ENCODE measurements around the gene TMEM238. TPM values are rescaled to one million over a fixed set of nuclear protein-coding genes. Genes with fewer than 3 reads are reported as not detected.
"Not testable (repeated sequence)": the region's sequence is repeated elsewhere in the genome, so short reads cannot be mapped to it uniquely, and the experiment has no call there.

The TMEM238 gene
- total RNA-seq, 2 experiments from 2014 or later: 10.1 to 10.8 TPM

DNA sequence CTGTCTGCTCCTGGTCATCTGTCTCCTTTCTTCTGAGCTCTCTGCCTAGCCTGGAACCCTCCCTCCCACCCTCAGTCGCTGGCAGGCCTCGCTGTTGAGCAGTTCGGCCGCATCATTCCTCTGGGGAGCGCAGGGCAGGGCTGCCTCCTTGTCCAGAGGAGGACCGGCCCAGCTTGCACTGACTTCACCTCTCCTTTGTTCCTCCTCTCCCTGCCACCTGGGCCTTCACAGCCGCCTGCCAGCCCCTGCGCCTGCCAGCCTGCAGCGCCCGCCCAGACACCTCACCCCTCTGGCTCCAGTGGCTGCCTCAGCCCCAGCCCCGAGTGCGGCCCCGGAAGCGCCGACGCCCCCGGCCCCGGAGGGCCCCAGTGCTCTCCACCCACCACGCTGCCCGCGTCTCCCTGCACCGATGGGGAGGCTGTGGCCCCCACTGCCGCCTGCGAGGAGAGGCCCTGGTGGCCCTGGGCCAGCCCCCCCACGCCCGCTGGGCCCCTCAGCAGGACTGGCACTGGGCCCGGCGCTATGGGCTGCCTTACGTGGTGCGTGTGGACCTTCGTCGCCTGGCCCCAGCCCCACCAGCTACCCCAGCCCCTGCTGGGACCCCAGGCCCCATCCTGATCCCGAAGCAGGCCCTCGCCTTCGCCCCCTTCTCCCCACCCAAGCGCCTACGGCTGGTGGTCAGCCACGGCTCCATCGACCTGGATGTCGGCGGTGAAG is 37.2 kb downstream of the TMEM238 start:
- no peak overlapping the region for H3K4me3 Mint-ChIP-seq
- no peak for DNase-seq
- peaks cover 4% of the 10 kb centered on the region for H3K36me3 Mint-ChIP-seq
- no peaks in the 10 kb centered on the region for H3K9me3 Mint-ChIP-seq
- no peaks in the 10 kb centered on the region for H3K4me1 Mint-ChIP-seq
- peaks cover 13% of the 10 kb centered on the region for H3K27me3 Mint-ChIP-seq
- H3K27ac Mint-ChIP-seq: no peak overlapping the region

DNA sequence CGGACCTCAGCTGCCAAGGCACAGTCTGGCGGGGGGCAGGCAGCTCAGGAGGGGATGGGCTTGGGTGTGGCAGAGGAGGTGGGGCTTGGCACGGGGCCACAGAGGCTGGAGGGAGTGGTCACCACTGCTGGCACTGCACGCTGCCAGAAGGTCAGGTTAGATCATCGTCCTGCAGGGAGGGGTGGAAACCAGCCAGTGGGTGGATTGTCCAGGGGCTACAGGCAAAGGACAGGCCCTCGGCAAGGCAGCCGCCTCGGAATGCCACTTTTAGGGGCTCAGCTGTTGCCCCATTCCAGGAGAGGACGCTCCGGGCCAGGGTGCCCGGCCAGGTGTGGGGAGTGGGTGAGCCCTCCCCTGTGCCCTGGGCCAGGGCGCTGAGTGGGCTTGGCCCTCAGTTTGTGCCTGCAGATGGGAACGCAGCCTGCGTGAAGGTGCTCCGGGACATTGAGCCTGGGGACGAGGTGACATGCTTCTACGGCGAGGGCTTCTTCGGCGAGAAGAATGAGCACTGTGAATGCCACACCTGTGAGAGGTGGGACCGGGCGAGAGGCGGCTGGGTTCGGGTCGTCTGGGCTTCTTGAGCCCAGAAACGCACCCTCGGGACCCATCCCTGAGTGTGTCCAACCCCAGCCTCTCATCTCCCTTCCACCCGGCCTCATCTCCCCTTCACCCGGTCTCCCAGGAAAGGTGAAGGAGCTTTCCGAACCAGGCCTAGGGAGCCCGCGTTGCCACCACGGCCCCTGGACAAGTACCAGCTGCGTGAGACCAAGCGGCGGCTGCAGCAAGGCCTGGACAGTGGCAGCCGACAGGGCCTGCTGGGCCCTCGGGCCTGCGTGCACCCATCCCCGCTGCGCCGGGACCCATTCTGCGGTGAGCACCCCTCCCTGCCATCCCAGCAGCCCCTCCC is 38.0 kb downstream of the TMEM238 start:
- Mint-ChIP-seq H3K27me3 (peaks cover 5% of the 10 kb centered on the region), H3K36me3 (peaks cover 6% of the 10 kb centered on the region), H3K27ac (no peak overlapping the region), H3K9me3 (no peaks in the 10 kb centered on the region), H3K4me3 (no peak overlapping the region), H3K4me1 (peaks cover 5% of the 10 kb centered on the region)
- no peak for DNase-seq

DNA sequence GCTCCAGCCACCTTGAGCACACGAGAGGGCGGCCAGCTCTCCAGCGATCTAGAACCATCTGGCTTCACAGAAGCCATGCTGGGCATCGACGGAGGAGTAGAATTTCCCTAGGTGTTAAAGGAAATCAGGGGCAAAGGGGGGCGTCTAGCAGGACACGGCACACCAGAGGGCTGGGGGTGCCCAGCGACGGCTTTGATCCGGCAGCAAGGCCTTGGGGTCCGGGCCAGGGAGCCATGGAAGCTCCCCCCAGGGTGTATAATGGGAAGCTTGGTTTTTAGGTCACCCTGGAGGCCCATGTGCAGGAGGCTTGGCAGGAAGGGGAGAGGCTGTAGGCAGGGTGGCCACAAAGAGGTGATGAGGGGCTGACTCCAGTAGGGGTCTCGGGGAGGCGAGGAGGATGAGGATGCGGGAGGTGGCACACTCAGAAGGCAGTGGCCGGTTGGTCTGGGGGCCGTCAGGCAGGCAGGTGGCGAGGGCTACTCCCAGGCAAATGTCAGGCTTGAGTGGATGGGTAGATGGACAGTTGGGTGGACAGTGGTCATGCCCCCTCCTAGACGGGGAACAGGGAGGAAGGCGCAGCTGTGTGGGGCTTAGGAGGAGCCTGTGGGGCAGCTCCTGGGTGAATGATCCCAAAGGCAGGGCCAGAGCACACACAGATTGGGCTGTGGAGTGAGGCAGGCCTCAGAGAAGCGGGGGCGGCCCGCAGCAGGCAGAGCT is 38.8 kb downstream of the TMEM238 start:
- Mint-ChIP-seq H3K27ac (no peak overlapping the region), H3K4me1 (peaks cover 5% of the 10 kb centered on the region), H3K36me3 (peaks cover 6% of the 10 kb centered on the region), H3K9me3 (no peaks in the 10 kb centered on the region), H3K27me3 (peaks cover 3% of the 10 kb centered on the region), H3K4me3 (no peak overlapping the region)
- no peak for DNase-seq

DNA sequence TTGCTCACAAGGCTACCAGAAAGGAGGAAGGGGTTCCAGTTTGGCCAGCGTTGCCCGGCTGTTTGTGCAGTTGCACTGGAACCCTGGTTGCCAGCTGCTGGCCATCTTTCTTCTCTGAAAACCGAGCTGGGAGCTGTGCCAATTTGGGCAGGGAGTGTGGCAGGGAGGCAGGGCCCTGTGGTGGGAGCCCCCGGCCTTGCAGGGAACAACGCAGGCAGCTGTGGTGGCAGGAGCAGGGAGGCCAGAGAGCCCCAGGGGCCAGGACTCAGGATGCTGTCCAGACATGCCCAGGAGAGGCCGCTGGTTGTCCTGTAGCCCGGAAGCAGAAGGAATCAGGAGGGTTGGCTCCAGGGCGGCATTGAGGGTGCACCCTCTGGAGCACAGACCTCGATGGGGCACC is 39.6 kb downstream of the TMEM238 start:
- Mint-ChIP-seq H3K9me3 (no peaks in the 10 kb centered on the region), H3K36me3 (peaks cover 6% of the 10 kb centered on the region), H3K27ac (no peak overlapping the region), H3K27me3 (peaks cover 3% of the 10 kb centered on the region), H3K4me1 (peaks cover 5% of the 10 kb centered on the region), H3K4me3 (no peak overlapping the region)
- DNase-seq: no peak

DNA sequence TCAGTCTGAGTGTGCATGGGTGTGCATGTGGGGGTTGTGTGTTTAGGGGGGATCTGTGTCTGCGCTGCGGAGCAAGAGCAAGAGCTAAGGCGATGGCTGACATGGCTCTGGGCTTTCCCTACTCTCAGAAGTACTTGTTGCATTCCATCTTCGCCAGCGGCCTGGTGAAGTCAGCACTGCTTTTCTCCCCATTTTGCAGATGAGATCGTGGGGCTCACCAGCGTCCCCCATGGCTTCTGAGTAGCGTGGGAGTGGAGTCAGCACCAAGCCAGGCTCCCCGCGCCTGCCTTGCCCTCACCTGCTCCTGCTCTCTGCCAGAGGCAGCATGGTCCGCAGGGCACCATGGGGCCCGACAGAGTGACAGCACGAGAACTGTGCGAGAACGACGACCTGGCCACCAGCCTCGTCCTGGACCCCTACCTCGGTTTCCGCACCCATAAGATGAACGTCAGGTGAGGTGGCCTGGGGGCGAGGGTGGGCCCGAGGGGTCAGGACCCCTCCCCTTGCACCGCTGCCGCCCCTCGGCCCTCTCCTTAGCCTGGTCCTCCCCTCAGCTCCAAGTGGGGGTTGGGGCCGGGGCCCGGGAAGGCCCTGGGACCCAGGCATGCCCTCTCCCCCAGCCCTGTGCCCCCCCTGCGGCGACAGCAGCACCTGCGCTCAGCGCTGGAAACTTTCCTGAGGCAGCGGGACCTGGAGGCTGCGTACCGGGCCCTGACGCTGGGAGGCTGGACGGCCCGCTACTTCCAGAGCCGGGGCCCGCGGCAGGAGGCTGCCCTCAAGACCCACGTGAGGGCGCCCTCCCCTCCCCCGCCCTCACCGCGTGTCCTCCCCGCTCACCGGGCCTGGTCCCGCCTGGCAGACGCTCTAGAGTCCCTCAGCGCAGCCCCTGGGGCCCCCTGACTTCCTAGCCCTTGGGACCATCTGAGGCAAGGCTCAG is 42.2 kb downstream of the TMEM238 start:
- H3K36me3 Mint-ChIP-seq: peaks cover 6% of the 10 kb centered on the region
- H3K27ac Mint-ChIP-seq: no peak overlapping the region
- H3K9me3 Mint-ChIP-seq: no peaks in the 10 kb centered on the region

DNA sequence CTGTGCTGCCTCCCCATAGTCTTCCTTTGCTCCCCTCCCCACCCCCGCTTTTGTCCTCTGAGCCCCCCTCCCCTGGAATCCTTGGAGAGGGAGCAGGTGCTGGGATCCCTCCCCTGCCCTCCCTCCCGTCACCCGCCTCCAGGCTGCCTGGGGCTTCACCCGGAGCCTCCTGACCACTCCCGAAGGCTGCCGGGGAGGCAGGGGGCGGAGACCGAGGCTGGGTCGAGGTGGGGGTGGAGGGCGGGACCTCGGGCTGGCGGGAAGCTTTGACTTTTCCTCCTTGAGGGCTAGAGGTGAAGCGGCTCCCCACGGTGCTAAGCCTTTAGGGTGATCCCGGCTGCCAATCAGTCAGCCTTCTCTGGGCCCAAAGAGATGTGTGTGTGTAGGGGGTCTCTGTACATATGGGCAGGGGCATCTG is 42.9 kb downstream of the TMEM238 start:
- H3K27ac Mint-ChIP-seq: peak overlapping the region; percentile 88
- H3K9me3 Mint-ChIP-seq: no peaks in the 10 kb centered on the region
- peaks cover 3% of the 10 kb centered on the region for H3K27me3 Mint-ChIP-seq
- H3K36me3 Mint-ChIP-seq: peaks cover 6% of the 10 kb centered on the region
- H3K4me3 Mint-ChIP-seq: peak overlapping the region; percentile 89
- DNase-seq: peak; percentile 76
- H3K4me1 Mint-ChIP-seq: peaks cover 12% of the 10 kb centered on the region

More for the DNA sequence above, 42.2 kb downstream of the TMEM238 start:
- DNase-seq: no peak
- H3K4me1 Mint-ChIP-seq: peaks cover 12% of the 10 kb centered on the region
- H3K27me3 Mint-ChIP-seq: peaks cover 3% of the 10 kb centered on the region
- peak overlapping the region; percentile 75 for H3K4me3 Mint-ChIP-seq

DNA sequence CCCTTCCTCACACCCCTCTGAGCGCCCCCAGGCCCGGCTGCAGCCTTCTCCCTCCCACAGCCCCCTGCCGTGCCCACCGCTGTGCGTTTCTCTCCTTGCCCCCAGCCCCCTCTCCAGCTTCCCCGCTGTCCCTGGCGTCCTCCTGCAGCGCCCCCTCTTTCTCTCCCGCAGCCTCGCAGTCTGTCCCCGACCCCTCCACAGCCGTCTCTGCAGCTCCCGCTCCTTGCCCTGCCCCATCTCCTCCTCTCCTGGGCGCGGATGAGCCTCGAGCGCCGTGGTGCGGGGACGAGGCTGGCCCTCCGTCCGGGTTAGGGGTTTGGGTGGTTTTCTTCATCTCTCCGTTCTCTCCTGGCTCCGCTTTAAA is 43.3 kb downstream of the TMEM238 start:
- H3K27me3 Mint-ChIP-seq: peaks cover 3% of the 10 kb centered on the region
- peak; percentile 40 for DNase-seq
- H3K27ac Mint-ChIP-seq: peak overlapping the region; percentile 88
- peak overlapping the region; percentile 89 for H3K4me3 Mint-ChIP-seq
- H3K9me3 Mint-ChIP-seq: no peaks in the 10 kb centered on the region
- peaks cover 12% of the 10 kb centered on the region for H3K4me1 Mint-ChIP-seq
- peaks cover 6% of the 10 kb centered on the region for H3K36me3 Mint-ChIP-seq

DNA sequence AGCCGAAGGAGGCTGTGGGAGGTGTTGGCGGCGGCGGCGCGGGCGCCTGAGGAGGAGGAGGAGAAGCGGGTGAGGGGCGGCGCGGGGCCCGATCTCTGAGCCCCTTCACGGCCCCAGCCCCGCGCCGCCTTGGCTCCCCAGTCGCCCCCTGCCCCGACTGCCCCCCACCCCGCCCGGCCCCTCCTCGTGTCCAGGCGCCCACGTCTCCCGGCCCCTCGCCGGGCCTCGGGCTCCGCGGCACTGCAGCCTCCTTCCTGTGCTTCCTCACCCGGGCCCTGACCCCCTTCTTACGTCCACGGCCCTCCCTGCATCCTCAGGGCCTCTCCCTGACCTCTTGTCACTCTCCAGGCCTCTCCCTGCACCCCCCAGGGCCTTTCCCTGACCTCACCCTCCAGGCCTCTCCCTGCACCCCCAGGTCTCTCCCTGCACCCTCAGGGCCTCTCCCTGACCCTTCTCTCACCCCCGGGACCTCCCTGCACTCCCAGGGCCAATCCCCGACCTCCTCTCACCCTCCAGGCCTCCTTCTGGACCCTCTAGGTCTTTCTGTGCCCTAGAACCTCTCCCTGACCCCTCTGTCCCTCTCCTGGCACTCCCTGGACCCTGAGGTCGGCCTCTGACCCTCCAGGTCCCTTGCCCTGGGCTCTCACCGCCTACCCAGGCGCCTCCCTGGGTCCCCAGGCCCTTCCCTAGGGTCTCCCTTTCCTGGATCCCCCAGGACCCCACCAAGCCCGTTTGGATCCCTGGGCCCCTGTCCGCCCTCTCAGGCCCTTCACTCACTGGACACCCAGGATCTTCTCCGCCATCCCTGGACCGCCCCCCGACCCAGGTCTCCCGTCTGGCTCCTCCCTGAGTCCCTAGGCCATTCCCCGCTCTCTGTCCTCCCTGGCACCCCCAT is 44.0 kb downstream of the TMEM238 start:
- Mint-ChIP-seq H3K36me3 (peaks cover 6% of the 10 kb centered on the region), H3K4me1 (peaks cover 12% of the 10 kb centered on the region), H3K9me3 (no peaks in the 10 kb centered on the region), H3K4me3 (peak overlapping the region; percentile 89), H3K27ac (peak overlapping the region; percentile 90), H3K27me3 (peaks cover 3% of the 10 kb centered on the region)
- no peak for DNase-seq

DNA sequence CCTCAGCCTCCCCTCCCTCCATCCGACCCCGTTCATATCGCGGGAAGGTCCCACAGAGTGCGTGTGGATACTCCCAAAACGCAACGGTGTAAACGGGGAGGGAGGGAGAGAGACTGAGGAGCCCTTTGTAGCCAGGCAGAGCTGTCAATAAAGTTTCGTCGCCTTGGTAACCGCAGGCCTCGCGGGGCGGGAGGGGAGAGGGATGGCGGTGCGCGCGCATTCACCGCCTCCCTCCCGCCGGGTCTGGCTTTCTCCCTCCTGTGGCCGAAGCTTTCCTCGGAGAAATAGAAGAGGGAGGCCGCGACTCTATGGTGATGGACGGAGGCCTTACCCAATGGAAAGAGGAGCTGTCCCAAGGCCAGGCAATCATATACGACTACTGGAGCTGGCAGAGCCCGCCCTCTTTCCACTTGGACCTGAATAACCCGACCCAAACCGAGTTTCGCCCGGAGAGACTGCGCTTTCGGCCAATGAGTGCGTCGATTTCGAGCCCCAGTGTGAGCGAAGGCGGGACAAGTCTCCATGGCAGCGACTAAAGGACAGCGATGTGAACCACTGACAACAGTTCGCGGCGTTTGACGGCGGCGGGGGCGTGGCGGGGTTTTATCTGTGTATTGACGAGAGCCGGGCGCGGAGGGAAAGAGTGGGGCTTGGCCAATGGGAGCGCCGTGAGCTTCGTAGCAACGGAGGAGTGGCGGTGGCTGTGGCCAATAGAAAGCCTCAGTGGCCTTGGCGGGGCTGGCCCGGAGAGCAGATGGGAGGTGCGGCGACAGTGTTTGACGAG is 44.8 kb downstream of the TMEM238 start, which contains the start of gene KMT5C:
Gene KMT5C, plus strand, starts transcription at position 772 of the 784 bp plus-strand sequence. CDS start 2,061 bp downstream, outside the sequence.
- Mint-ChIP-seq H3K36me3 (peaks cover 6% of the 10 kb centered on the region), H3K9me3 (no peaks in the 10 kb centered on the region), H3K27me3 (peaks cover 4% of the 10 kb centered on the region), H3K4me1 (peaks cover 12% of the 10 kb centered on the region), H3K27ac (peak within 1 kb of the TSS; percentile 90), H3K4me3 (peak within 1 kb of the TSS; percentile 89)
- peak; percentile 100 for DNase-seq

DNA sequence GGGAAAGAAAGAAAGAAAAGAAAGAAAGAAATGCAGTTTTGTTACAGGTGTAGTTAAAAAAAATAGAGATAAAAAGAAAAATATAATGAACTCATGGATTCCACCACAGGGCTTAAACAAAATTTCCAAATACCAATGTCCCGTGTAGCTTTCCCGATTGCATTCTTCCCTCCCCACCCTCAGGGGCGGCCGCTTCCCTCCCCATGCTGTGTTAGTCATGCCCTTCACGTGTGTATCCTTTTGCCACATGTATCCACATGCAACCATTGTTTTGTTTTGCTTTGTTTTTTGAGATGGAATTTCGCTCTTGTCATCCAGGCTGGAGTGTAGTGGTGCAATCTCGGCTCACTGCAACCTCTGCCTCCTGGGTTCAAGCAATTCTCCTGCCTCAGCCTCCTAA is 48.0 kb downstream of the TMEM238 start:
- Mint-ChIP-seq H3K4me1 (peaks cover 7% of the 10 kb centered on the region), H3K27me3 (peaks cover 16% of the 10 kb centered on the region), H3K9me3 (no peaks in the 10 kb centered on the region), H3K4me3 (no peak overlapping the region), H3K27ac (no peak overlapping the region), H3K36me3 (no peaks in the 10 kb centered on the region)
- no peak for DNase-seq

DNA sequence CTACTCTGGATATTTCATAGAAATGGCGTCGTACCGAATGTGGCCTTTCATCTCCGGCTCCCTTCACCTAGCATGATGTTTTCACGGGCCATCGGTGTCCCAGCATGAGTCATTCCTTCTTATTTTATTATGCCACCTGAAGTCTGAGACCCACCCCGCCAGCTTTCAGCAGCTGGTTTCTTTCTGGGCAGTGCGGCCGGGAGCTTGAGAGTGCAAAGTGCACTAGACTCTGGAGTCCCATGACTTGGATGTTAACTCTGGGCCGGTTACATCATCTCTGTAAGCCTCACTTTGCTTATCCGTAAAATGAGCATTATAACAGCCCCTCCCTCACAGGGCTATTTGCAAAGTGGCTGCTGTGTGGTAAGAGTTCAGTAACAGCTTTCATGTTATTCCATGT is 50.2 kb downstream of the TMEM238 start:
- H3K27ac Mint-ChIP-seq: no peak overlapping the region
- DNase-seq: no peak
- H3K4me3 Mint-ChIP-seq: no peak overlapping the region
- peaks cover 5% of the 10 kb centered on the region for H3K4me1 Mint-ChIP-seq
- no peaks in the 10 kb centered on the region for H3K36me3 Mint-ChIP-seq
- no peaks in the 10 kb centered on the region for H3K9me3 Mint-ChIP-seq
- H3K27me3 Mint-ChIP-seq: peaks cover 20% of the 10 kb centered on the region

DNA sequence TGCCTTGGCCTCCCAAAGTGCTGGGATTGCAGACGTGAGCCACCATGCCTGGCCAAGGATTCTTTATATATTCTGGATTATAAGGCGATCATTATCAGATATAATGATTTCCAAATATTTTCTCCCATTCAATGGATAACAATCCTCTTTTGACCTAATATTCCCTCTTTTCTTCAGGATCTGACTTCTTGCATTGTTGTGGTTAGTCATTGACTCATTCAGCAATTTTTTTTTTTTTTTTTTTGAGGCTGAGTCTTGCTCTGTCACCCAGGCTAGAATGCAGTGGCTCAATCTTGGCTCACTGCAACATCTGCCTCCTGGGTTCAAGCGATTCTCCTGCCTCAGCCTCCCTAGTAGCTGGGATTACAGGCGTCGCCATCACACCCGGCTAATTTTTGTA is 54.3 kb downstream of the TMEM238 start:
- H3K9me3 Mint-ChIP-seq, H3K4me3 Mint-ChIP-seq, H3K4me1 Mint-ChIP-seq, DNase-seq, H3K27ac Mint-ChIP-seq, H3K36me3 Mint-ChIP-seq: not testable (repeated sequence)
- peaks cover 23% of the 10 kb centered on the region for H3K27me3 Mint-ChIP-seq

Data from activated naive CD8-positive, alpha-beta T cell treated with anti-CD3 and anti-CD28 coated beads for 36 hours (primary cell).